HG03565 (cell line): ENCODE data around the gene FOSB.

Experiments used
- ATAC-seq: cut with Tn5 transposase; IDR thresholded peaks from one replicate; pipeline ENCODE4 v1.9.1; 2021; ENCODE audit warnings: mild to moderate bottlenecking, moderate library complexity; ENCODE audit not compliant: unreplicated experiment

Gene FOSB

DNA sequence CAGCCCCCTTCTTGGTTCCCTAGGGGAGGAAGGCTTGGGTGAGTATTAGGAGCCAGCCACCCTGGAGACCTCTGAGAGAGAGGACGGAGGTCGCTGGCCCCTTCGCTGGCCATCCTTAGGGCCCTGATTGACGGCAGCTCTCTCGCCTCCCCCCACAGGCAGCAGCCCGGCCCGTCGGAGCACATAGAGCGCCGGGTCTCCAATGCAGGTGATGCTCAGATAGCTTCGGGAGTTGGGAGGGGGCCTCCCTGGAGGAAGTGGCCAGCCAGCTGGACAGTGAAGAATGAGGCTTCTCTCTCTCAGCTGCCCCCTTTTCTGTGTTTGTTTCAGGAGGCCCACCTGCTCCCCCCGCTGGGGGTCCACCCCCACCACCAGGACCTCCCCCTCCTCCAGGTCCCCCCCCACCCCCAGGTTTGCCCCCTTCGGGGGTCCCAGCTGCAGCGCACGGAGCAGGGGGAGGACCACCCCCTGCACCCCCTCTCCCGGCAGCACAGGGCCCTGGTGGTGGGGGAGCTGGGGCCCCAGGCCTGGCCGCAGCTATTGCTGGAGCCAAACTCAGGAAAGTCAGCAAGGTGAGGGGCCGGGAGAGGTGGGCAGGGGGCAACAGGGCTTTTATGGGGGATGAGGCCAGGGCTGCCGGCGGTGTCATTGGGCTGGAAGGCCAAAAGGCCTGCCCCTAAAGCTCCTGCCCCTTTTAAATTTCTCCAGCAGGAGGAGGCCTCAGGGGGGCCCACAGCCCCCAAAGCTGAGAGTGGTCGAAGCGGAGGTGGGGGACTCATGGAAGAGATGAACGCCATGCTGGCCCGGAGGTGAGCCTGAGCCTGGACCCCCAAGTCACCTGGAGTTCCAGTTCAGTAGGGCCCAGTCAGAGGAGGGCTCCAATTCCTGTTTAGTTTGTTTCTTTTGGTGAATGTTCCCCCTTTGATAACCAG, 54.5 kb downstream of the FOSB start:
- no peak for ATAC-seq

- peak; percentile 77 for ATAC-seq
Observed at GRCh38 chr19:45523642-45524256, 56.0 kb downstream of the FOSB start.

GRCh38 chr19:45524575-45525129, 56.9 kb downstream of the FOSB start:
- no peak for ATAC-seq
